ENCODE measurements around the gene TMEM263.

DNA sequence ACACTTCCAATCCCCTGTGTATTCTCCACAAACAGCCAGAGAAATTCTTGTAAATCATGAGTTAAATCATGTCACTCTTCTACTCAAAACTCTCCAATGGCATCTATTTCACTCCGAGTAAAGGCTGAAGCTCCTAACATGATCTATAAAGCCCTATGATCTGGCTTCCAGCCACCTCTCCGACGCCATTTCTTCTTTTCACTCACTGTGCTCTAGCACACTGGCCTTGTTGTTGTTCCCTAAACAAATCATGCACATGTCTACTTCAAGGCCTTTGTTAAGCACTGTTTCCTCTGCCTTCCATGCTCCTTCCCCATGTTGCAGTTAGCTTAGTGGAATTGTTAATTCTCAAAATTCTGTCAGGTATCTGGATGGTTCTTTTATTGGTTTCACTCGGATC is 61.3 kb downstream of the TMEM263 start:
- TF ChIP-seq EZH2 (IDR thresholded peaks at IDR 0.05; ENCODE audit: borderline replicate concordance): no peak
- TF ChIP-seq, protein P1, sequence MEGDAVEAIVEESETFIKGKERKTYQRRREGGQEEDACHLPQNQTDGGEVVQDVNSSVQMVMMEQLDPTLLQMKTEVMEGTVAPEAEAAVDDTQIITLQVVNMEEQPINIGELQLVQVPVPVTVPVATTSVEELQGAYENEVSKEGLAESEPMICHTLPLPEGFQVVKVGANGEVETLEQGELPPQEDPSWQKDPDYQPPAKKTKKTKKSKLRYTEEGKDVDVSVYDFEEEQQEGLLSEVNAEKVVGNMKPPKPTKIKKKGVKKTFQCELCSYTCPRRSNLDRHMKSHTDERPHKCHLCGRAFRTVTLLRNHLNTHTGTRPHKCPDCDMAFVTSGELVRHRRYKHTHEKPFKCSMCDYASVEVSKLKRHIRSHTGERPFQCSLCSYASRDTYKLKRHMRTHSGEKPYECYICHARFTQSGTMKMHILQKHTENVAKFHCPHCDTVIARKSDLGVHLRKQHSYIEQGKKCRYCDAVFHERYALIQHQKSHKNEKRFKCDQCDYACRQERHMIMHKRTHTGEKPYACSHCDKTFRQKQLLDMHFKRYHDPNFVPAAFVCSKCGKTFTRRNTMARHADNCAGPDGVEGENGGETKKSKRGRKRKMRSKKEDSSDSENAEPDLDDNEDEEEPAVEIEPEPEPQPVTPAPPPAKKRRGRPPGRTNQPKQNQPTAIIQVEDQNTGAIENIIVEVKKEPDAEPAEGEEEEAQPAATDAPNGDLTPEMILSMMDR (IDR thresholded peaks at IDR 0.05; ENCODE audit: poor library complexity): no peak
- TF ChIP-seq EZH2phosphoT487 (IDR thresholded peaks at IDR 0.05; ENCODE audit: low read depth, severe bottlenecking, unreplicated experiment): no peak
